Stimulated activated CD4-positive, alpha-beta T cell treated with anti-CD3 and anti-CD28 coated beads, Interleukin-15, amount 100 ng/mL, for 1 hour (primary cell): ENCODE data around the gene ARHGAP45.
A peak's percentile ranks its signal among the peaks of the same experiment; 100 is the strongest.
"Not testable (repeated sequence)": the region's sequence is repeated elsewhere in the genome, so short reads cannot be mapped to it uniquely, and the experiment has no call there.

Experiments
- DNase-seq, 2 donors: peaks; one replicate each; pipeline ENCODE4 v3.0.0-alpha.2; 2020; ENCODE audit warnings: low read depth in 1 of 2, low spot score in 1 of 2

The ARHGAP45 gene

GRCh38 chr19:1114728-1115127, 47.8 kb downstream of the ARHGAP45 start:
- DNase-seq = not testable (repeated sequence)

DNA sequence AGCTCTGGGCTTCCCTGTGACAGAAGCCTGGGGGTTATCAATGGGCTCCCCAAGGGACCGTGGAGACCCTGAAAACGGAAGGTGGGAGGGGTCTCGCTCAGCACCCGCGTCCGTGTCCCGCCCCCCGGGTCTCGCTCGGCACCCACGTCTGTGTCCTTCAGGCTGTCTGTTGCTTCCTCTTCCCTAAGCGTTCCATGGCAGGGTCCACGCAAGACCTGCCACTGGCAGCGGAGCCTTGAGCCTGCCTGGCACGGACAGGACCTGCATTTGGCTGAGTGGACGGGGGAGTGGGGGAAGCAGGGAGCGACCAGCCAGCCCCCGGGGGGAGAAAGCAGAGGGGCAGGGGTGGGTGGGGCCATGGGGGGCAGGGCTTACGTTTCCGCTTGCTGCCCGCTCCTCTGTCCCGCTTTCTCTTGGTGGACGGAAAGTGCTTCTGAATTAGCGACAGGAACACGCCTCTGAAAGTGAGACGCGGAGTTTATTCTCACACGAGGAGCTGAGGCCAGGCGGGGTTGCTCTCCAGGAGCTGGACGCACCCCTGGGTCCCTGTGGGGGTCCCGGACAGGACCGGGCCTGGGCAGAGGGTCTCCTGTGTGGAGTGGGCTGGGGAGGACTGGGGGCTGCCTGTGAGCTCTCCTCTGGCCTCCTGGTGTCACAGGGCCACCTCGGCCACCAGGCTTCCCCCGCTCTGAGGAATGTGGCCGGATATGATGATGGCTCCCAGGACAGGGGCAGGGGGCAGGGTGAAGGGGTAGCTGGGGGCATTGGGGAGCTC, 48.9 kb downstream of the ARHGAP45 start:
- no peak for DNase-seq

DNA sequence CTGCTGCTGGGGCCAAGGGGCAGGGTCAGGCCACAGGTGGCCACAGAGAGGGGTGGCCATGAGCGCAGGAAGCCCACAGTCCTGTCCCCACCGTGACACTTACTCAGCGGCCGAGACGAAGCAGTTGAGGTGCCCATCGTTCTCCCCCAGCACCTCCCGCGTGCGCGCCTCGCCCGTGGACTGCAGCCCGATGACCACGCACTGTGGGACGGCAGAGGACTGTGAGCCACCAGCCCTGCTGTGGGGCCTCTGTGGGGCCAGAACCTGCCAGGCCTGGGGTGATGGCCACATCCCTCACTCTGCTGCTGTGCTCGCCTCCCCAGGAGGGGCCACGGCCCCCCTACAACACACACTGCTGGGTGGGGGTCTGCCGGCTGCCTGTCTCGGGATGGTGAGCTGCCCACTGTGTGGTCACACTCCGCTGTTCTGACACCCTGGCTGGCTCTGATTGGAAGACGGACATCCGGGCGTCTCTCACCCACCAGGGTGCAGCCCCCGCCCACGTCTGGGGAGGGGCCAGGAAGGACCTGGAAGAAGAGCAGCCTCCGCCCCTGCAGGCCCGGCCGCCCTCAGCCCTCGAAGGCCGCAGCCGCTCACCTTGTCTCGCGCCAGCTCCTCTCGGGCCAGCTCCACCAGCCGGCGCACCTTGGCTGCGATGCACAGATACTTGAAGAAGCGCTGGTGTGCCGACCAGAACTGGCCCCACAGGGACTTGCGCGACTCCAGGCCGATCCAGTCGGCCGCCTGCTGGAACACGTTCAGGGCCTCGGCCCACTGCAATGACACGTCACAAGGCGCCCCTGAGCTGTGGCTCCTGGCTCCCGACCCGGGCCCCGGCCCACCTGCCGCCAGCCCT, 50.0 kb downstream of the ARHGAP45 start:
- no peak for DNase-seq

GRCh38 chr19:1117654-1118053, 50.7 kb downstream of the ARHGAP45 start:
- DNase-seq = no peak

DNA sequence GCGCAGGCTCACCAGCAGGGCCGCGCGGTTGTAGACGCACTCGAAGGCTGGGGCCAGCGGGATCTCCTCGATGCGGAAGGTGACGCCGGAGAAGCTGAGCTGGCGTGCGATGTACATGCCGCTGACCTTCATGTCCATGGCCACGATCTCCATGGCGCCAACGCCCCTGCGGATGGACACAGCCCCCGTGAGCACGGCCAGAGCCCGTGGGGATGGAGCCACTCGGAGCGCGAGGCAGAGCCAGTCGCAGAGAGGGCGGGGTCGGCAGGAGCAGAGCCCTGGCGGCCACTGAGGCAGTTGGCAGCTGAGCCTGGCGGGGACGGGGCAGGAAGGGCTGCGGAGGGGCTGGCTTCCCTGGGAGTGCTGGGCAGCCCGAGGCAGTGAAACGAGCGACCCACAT, 52.0 kb downstream of the ARHGAP45 start:
- no peak for DNase-seq

DNA sequence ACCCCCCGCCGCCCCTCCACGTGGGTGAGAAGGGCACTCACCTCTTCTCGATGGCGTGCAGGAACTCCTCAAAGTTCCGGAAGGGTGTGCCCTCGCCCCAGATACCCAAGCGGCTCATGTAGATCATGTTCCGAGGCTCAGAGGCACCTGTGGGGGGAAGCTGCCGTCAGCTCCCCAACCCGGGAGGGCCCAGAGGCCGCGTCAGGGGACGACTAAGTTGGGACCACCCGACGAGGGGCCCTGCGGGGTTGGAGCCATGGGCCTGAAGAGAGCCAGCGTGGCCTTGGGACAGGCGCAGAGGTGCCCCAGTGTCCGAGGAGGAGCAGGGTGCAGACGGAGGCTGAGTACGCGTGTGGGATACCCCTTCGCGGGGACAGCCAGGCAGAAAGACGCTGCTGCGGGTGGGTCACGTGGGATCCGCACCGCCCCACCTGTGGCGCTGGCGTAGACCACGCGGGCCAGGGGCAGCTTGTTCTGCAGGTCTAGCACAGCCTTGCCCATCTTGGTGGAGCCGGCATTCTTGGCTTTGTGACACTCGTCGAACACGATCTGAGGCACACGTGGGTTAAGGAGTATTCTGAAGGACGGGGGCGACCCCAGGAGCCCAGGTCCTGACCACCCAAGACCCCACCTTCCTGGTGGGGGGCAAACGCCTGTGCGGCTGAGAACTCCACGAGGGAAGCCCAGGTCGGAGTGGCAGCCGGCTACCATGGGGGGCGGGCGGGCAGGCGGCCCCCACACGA, 52.7 kb downstream of the ARHGAP45 start:
- DNase-seq = no peak

GRCh38 chr19:1121395-1121794, 54.4 kb downstream of the ARHGAP45 start:
- no peak for DNase-seq

- DNase-seq = no peak
These were observed 55.3 kb downstream of the ARHGAP45 start for GRCh38 chr19:1122021-1122971.

GRCh38 chr19:1122972-1123363, 56.0 kb downstream of the ARHGAP45 start:
- DNase-seq = no peak

GRCh38 chr19:1123381-1123780, 56.4 kb downstream of the ARHGAP45 start:
- no peak for DNase-seq

DNA sequence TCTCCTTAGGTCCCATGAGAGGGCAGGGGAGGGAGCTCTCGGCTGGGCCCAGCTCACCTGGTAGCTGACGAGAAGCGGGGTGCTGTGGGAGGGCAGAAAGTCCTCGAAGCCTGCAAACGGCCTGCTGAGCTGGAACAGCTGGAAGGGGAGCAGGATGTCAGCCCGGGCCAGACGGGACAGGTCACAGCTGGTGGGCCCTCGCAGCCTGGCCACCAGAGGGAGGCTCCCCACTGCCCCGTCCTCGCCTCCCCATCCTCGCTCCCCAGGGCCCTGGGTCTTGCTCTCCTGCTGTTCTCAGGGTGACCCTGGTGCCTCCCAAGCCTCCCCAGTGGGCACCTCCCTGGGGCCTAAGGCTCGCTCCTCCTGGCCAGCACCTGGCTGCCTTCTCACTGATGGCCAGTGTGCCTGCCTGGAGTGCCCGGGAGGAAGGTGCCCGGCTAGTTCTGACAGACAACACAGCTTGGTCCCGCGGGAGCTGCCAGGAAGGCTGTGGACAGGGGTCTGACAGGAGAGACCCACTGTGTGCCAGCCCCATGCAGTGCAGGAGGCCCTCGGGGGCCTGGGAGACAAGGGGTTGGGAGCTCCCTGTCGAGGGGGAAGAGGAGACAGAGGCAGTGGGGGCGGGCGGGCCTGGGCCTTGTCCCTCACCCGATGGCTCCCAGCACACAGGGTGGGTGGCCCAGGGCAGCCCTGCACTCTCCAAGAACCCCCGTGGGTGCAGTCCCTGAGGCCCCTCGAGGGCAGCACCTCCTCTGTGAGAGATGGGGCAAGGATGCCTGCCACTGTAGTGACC, 57.1 kb downstream of the ARHGAP45 start:
- no peak for DNase-seq

- DNase-seq = no peak
These were observed 58.9 kb downstream of the ARHGAP45 start for GRCh38 chr19:1125601-1126467.

GRCh38 chr19:1126984-1127760, 60.2 kb downstream of the ARHGAP45 start:
- no peak for DNase-seq

- no peak for DNase-seq
These were observed 61.1 kb downstream of the ARHGAP45 start for GRCh38 chr19:1128106-1128505.

- not testable (repeated sequence) for DNase-seq
These were observed 62.1 kb downstream of the ARHGAP45 start for GRCh38 chr19:1129084-1129483.

DNA sequence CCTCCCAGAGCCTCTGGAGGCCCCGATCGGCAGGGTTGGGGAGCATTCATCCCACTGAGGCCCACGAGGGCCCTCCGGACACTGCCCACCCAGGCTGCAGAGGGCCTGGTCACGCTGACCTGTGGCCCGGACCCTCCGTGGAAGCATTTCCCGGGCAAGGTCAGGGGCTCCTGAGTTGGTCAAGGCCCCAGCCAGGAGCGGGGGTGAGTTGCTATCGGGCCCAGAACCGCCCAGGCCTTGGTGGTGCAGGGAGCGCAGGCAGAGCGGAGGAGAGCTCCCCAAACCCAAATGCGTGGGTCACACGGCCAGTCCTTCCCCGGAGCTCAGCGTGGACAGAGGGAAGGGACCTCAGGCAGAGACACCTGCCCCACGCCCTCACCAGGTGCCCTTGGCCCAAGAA, 62.6 kb downstream of the ARHGAP45 start:
- no peak for DNase-seq

DNA sequence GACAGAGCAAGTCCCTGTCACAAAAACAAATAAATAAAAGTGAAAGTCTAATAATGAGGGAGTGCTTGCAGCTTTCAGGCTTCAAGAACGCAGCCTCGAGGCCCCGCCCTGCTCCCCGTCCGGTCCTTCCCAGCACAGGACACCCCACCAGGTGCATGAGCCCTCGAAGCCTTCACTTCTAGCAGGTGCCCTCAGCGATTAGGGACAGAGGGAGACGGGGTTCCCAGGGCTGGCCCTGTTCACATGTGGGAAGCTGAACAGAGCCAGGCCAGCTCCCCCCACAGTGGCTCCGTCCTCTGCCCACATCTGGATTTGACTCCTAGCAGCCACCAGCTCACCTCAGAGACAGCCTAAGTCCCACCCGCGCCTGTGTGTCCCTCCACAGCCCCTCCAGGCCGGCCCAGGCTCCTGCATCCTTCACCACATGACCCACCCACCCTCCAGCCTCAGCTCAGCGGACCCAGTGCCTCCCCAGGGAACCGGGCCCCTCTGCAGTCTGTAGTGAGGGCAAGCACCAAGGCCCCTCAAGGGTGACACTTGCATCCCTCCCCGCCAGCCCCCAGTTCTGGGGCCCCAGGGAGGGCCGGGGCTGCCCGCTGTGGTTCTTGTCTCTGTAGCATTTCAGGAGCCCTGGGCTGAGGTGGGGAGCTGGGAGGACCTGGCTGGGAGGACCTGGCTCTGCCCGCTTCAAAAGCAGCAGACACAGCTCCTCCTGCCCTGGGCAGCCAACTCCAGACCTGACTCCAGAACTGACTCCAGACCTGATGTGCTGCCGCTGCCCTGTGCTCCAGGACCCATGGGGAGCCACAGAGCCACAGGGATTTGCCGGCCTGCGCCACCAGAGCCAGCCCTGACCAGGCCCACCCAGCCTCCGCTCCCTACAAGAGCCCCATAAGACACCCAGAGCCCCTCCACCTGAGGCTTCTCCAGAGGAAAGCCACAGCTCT, 64.1 kb downstream of the ARHGAP45 start:
- peak in 1 of 2 donors; percentile 54 for DNase-seq
